ENCODE results near the gene SLC39A11.

Gene SLC39A11

DNA sequence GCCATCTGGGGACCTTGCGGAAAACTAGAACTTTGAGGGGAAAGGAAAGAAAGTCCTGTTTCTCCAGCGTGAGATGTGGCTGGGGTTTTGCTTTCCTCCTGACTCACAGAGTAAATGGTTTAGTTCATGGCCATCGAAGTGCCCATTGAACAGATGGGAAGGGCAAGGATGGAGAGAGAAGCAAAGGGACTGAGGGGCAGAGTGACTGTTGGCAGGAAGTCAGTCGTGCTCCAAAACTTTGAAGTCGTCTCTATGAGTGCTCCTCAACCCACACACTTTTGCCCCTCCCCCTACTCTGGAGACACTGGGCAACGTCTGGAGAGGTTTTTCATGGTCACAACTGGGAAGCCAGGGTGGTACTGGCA, 476.9 kb downstream of the SLC39A11 start:
- DNase-seq (ENCODE audit: low read depth), result no peak

DNA sequence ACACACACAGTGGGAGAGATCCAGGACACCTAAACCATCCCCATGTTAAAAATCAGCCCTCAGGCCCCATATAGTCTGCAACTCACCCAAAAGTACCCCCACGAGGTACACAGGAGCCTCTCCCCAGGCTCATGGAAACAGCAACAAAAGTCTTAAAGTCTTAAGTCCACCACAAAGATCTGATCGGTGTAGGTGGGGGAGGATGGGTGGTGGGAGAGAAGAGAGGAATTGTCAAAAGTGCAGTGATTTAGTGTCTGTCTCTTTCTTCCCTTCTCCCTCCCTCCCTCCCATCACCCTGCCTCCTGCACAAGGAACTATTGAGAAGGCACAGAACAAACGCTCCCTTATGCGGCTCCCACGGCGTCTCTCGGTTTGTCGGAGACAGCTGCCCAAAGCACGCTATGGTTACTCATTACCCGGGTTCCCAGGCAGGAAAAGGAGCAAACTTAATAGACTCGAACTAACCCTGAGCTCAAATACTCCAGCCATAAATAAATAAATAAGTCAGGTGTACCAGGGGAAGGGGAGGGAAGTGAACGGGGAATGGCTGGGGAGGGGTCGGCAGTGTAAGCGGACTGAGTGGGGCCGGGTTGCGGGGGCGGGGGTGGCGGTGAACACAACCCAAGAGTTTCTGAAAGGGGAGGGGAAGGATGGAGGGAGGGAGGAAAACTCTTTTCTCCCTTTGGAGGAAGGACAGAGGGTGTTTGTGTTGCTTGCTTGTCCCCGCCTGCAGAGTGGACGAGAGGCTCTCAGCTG, 477.4 kb downstream of the SLC39A11 start:
- no peak for DNase-seq (ENCODE audit: low read depth)

DNA sequence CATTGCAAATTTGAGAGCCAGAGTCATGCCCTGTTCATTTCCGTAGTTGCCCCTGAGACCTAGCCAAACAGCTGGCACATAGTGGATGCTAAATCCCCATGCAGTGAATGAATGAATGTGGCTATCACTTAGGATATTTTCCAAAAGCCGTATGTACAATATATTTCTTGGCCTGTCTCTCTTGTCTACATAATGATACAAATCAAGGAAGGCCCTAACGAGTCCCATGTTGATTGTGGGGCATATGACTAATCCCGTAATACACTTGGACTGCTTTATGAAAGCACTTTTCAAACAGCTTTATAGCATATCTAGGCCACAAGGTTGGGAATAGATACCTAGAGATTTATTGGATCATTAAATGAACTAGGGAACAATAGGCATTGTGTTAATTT, 478.0 kb downstream of the SLC39A11 start:
- DNase-seq (ENCODE audit: low read depth), result no peak

DNA sequence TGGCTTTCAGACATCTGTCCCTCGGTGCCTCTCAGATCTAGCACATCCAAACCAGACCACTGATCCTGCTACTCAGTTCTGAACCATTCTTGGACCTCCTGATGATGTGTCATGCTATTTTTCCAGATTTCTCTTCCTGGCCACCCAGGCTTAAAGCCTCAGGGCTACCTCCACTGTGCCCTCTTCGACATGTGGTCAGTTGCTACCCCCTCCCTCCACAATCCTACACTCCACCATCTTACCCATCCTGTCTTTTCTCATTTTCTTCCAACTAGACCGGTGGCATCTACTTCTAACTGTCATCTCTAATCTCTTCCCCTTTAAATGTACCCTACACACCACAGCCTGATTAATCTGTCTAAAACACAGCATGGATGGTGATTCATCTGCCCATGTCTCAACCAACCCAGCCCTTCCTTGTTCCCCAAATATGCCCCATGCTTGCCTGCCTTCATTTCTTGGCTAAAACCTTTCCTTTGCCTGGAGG, 478.6 kb downstream of the SLC39A11 start:
- no peak for DNase-seq (ENCODE audit: low read depth)

DNA sequence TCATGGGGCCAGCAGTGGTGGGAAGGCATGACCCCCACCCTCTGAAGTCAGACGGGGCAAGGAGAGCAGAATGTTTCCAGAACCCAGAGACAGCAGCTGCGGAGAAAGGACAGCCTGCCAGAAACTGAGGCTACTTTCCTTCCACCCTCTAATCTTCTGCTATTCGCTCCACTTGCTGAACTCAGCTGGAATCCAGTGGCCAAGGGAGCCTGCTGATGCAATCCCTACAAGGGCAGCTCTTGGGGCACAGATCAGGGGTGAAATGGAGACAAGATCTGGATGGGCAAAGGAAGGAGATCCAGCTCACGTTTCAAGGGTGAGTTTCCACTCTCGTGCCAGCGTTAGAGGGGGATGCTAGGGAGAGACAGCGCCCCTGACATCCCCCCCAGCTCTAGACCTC, 479.1 kb downstream of the SLC39A11 start:
- no peak for DNase-seq (ENCODE audit: low read depth)

DNA sequence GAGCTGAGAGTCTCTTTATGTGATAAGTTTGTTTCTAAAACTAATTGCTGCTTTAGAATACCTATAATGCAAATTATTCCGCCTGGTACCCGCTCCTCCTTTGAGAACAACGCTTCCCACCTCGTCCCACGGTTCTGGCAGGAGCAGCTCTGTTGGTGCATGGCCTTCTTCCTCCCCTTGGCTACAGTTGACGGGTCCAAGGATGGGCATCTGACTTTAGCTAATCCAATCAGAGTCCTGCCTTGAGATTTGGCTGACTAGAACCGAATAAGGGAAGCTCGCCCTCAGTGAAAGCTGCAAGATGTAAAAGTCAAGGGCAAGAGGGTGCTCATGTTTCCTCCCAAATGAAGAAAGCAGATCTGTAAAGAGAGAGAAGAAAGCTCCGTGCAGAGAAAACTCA, 481.3 kb downstream of the SLC39A11 start:
- DNase-seq (ENCODE audit: low read depth), result no peak

DNA sequence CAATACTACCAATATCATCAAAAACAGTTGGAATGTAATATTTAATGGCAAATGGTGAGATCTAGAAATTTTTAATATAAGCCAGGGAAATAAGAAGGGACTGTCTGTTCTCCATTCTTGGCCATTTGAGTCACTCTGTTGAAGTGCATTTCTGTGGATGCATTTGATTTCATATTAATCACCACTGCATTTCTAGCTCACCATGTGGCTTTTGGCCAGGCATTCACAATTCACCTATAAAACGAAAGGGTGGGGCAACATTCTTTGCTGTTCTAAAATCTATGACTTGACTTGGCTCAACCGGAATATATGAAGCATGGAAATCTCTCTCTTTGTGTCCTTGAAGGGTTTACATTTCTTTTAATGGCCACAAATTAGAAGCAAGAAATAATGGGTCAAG, 483.0 kb downstream of the SLC39A11 start:
- no peak for DNase-seq (ENCODE audit: low read depth)

DNA sequence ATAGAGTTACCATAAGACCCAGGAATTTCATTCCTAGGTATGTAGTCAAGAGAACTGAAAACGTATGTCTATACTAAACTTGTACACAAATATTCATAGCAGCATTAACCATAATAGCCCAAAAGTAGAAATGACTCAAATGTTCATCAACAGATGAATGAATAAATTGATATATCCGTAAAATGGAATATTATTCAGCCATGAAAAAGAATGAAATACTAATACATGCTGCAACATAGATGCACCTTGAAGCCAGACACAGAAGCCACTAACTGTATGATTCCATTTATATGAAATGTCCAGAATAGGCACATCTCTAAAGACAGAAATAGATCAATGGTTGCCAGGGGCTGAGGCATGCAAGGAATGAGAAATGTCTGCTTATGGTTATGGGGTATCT, 484.1 kb downstream of the SLC39A11 start:
- DNase-seq (ENCODE audit: low read depth), result no peak

DNA sequence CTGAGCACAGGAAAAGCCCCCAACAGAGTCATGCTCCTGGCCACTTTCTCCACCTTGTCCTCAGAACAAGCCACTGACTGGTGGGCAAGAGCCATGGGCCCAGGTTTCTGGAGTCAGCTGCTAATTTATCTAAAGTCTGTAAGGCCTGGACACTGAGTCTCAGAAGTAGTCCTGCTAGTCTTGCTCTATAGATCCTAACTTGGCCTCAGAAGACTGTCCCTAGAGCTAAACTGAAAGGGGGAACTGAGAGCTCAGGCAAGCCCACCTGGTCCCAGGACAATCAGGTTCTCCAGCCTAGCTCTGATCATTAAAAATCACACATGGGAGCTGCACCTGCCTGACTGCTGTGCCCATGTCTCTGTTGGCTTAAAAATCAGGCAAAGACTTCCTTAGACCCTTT, 485.8 kb downstream of the SLC39A11 start:
- DNase-seq (ENCODE audit: low read depth), result no peak

DNA sequence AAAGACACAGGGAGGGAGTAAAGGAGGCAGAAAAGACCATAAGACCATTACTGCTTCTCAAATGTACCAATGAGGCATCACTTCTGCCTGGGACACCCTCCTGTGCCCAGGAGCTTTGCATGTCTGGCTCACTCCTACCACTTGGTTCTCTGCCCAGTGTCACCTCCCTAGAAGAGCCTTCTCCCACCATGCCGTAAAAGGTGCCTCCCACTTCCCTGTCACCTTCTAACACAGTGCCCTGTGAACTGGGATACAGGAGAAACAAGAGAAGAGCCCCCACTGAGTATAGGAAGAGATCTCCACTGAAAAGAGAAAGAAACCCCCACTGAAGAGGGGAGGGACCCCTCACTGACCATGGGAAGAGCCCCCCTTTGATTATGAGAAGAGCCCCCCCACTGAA, 486.9 kb downstream of the SLC39A11 start:
- DNase-seq (ENCODE audit: low read depth), result no peak

DNA sequence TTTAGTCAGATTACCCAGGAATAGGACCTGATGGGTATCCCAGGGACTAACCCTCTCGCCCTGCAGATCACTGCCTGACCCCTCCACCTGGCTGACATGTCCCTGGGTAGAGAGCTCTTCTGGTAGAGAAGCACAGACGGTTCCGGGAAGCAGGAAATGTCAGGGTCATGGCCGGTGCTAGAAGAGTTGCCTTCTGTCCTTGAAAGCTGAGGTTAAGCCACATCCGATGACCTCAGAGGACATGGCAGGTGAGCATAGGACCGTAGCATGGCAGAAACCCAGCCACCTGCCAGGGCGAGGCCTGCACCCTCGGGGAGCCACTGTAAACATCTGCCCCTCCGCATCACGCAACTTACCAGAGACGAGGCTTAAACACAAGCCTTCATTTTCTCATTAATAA, 488.0 kb downstream of the SLC39A11 start:
- DNase-seq (ENCODE audit: low read depth), result no peak

DNA sequence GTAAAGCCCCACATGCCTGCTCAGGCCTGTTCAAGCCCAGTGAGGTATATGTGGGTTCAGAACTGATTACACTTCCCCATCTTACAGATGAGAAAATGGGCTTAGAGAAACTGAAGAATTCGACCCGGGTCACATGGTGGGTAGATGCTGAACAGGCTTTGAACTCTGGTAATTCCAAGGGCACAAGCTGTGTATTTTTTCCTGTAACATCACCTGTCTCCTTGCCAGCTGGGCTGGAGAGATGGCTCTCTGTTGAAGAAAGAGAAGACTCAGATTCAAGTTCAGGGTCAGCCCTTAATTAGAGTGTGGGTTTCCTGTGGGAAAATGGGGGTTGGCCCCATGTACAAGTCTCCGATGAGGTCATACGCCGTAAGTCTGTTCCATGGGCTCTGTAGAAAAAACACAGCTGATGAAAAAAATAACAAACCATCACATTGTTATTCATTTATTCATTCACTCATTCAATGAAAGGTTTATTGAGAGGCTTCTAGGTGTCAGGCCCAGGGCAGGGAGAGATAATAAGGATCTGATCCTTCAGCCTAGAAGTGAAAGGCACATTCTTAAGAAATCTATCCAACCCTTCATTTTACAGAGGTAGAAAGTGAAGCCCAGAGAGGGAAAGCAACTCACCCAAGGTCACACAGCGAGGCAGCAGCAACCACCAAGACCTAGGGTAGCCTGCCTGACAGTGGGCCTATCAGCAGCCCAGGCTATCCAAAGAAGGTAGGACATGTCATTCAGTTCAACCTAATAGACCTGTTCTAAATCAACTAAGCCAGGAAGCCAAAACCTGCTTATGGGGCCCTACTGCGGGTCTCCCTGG, 488.9 kb downstream of the SLC39A11 start:
- no peak for DNase-seq (ENCODE audit: low read depth)

DNA sequence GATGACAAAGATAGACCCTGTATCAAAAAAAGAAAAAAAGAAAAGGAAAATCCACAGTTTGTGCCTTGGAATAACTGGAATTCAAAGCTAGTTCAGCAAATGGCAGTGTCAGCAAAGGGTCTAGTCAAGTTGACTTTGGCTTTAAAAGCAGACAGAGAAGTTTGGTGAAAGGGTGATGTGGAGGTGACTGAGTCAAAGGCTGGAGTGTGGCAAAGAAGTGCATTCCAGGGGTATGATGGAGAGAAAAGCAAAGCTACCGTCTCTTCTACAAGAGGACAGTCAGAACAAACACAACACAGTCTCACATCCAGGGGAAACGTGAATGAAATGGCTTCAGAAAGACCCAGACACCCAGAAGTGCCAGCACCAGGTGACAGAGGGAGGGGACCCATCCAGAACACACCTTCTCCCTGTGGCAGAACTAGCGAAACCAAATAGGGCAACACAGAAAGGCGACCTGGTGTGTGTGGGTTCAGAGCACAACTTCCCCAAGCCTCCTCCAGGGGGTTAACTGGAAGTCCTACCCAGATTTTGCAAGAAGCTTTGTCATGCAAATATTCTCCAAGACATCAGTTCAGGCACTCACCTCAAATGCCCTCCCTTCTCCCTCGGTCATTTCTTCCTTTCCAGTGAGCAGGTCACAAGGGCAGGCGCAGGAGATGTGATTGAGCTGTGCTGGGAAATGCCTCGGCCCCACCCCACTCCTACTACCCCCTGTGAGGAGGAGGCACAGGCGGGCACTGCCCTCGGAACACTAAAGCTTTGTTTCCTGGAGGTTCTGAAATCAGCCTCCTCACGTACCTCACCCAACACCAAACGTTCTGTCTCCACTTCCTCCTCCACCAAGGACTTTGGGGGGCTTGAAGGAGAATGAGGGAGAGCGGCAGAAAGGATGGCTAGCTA, 489.7 kb downstream of the SLC39A11 start:
- no peak for DNase-seq (ENCODE audit: low read depth)

DNA sequence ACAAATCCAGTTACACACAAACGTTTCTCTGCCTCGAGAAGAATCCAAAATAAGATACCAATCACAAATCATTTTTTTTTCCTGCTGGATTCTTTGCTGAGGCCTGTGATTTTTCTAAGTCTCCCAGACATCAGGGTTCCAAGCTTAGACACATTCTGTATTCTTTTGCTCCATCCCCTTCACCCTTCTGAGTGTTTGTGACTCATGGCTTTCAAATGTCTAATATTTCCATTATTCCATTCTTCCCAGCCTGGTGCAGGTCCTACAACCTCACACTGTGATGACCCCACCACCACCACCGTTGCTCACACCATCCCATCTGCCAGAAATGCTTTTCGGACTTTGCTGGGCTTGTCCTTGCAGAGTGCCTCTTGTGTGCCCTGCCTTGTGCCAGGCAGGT, 491.6 kb downstream of the SLC39A11 start:
- no peak for DNase-seq (ENCODE audit: low read depth)

DNA sequence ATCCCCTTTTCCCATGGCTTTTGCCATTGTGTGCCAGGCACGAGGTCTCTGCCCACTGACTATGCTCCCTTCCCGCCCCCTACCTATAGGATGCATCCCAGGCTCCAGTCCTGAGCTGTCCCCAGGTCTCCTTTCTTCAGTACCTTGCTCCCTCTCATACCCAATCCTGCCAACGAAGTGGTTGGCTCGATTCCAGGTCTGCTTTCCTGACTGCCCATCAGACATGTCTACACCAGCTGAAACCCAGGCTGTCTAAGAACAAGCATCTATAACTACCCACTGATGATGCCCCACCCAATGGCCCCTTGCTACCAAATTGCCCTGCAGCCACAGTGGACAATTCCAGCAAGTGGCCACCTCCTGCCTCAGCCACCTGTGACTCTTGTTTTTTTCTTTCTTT, 492.6 kb downstream of the SLC39A11 start:
- no peak for DNase-seq (ENCODE audit: low read depth)

DNA sequence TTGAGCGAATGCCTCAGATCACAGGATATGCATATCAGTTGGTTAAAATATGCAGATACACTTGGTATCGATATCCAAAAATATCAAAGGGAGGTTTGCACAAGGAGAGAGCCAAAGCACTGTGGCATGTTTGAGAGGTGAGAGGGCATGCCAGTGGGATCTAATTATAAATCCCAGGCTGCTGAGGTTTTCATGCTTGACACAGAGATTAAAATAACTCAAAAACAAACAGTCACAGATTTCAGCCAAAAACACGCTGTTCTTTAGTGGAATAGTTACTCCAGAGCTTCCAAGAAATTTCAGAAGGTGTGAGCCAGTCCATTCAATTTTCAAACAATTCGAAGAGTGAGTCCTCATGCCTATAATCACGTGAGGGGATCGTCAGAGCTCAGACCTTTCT, 493.8 kb downstream of the SLC39A11 start:
- DNase-seq (ENCODE audit: low read depth), result no peak

DNA sequence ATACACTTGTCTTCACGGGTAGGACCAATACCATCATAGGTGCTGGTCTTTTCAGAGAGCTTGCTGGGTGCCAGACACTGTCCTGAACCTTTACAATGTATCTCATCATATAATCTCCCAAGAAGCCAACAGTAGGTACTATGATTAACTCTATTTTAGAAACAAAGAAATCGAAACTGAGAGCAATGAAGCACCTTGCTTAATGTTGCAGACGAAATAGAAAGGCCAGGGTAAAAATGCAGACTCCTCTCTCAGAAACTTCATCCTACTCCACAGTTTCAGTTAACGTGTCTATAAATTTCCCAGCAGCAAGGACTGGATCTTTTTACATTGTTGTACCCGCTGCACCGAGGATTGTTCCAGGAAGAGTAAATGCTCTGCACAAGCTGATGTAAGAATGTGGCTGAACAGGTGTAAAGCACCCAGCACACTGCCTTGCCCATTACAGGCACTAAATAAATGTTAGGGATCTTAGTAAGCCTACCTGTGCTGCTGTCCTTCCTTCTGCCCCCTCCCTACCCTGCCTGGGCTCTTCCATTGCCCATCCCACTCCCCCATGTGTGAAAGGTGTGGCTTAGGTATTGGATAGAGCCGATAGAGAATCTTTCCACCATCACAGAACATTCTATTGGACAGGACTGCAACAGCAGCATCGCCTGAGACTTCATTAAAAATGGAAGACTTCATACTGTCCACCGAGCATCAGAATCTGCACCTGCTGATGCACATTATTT, 495.0 kb downstream of the SLC39A11 start:
- no peak for DNase-seq (ENCODE audit: low read depth)

Measured in HS-5 (cell line).